HCT116 (cell line): ENCODE measurements around the gene RHOT1. TPM values are rescaled to one million over a fixed set of nuclear protein-coding genes. Genes with fewer than 3 reads are reported as not detected.

Source experiments
- ATAC-seq: fragments of 200-7000 bp; cut with Tn5 transposase; 2 replicates; pipeline ENCODE4 v1.9.1; 2020; ENCODE audit warnings: mild to moderate bottlenecking, moderate library complexity
- BruUV-seq: library from RNA; stranded (reverse); fragments of 400-500 nt; replicated peaks from 2 replicates; lab custom pipeline; 2021; lab: Mats Ljungman, UMichigan
- CTCF ChIA-PET: fragments of 300-600 bp; sonication (Branson Sonifier 250); formaldehyde crosslinking; loops from one replicate; lab custom pipeline; 2021; ENCODE audit warnings: antibody characterized with exemption; lab: Charles Lee
- POLR2A ChIA-PET: fragments of 300-600, 350-600 bp; sonication (Branson Sonifier 250); formaldehyde crosslinking; loops from one replicate; lab custom pipeline; 2021; ENCODE audit warnings: antibody characterized with exemption; lab: Charles Lee
- RAD21 ChIA-PET, 2 experiments: fragments of 300-600 bp; sonication (Branson Sonifier 250); formaldehyde crosslinking; loops; one replicate each; lab custom pipeline; 2023; ENCODE audit warnings: low total read pairs in 2 of 2; ENCODE audit not compliant: uncharacterized antibody in 2 of 2, unreplicated experiment in 2 of 2, low non-redundant PET in 1 of 2; lab: Charles Lee
- DNase-seq: peaks from one replicate; pipeline ENCODE4 v3.0.0-alpha.2; 2010; ENCODE audit warnings: low read depth, low spot score
- H2AFZ ChIP-seq: fragments of 200-600 bp; shearing (Covaris generic), sonication (generic); 2 replicates; pipeline ENCODE4 v1.6.1; 2017; ENCODE audit warnings: low read depth, mixed run types, mixed read lengths, antibody characterized with exemption, low read length; ENCODE audit not compliant: poor library complexity, severe bottlenecking
- H3K27ac ChIP-seq: 2 replicates; pipeline ENCODE4 v1.5.1; 2012; ENCODE audit warnings: low read depth, low read length
- H3K27me3 ChIP-seq: fragments of 200-600 bp; sonication (generic); 2 replicates; pipeline ENCODE4 v1.6.1; 2016; ENCODE audit warnings: mixed run types, low read length, mixed read lengths; ENCODE audit not compliant: insufficient read depth
- H3K36me3 ChIP-seq, 2 experiments: fragments of 200-500 bp in 1 of 2; fragments of 200-600 bp in 1 of 2; sonication (Bioruptor generic) in 1 of 2; sonication (generic) in 1 of 2; 2 replicates each; pipeline versions ENCODE4 v1.5.1 to v1.6.1; 2014 to 2016; ENCODE audit warnings: low read length in 2 of 2, inconsistent platforms in 1 of 2, mixed read lengths in 1 of 2, mixed run types in 1 of 2; ENCODE audit not compliant: insufficient read depth in 2 of 2, control insufficient read depth in 1 of 2
- H3K4me1 ChIP-seq, 2 experiments: fragments of 200-600 bp in 1 of 2; sonication (generic) in 1 of 2; 2 replicates each; pipeline versions ENCODE4 v1.5.1 to v1.6.1; 2012 to 2017; ENCODE audit warnings: low read length in 2 of 2, inconsistent platforms in 1 of 2, mild to moderate bottlenecking in 1 of 2, mixed read lengths in 1 of 2, mixed run types in 1 of 2, moderate library complexity in 1 of 2; ENCODE audit not compliant: insufficient read depth in 2 of 2, control insufficient read depth in 1 of 2
- H3K4me2 ChIP-seq: fragments of 200-600 bp; sonication (generic); 2 replicates; pipeline ENCODE4 v1.6.1; 2017; ENCODE audit warnings: mixed run types, low read length, mixed read lengths
- H3K4me3 ChIP-seq, 2 experiments: fragments of 200-600 bp in 1 of 2; sonication (generic) in 1 of 2; replicated peaks in 1 of 2; 2 replicates each; pipeline ENCODE4 v1.5.1; 2011 to 2016; ENCODE audit warnings: low read length in 2 of 2, control low read depth in 1 of 2, low read depth in 1 of 2, mild to moderate bottlenecking in 1 of 2, mixed read lengths in 1 of 2, mixed run types in 1 of 2
- H3K79me2 ChIP-seq: fragments of 200-600 bp; sonication (generic); 2 replicates; pipeline ENCODE4 v1.6.1; 2017; ENCODE audit warnings: mild to moderate bottlenecking, mixed run types, low read length, moderate library complexity, mixed read lengths; ENCODE audit not compliant: insufficient read depth
- H3K9ac ChIP-seq: fragments of 200-600 bp; sonication (generic); 2 replicates; pipeline ENCODE4 v1.6.1; 2016; ENCODE audit warnings: low read length, mixed read lengths
- H3K9me2 ChIP-seq: fragments of 200-600 bp; sonication (generic), shearing (Covaris generic); 2 replicates; pipeline ENCODE4 v1.6.1; 2017; ENCODE audit warnings: mixed run types, mild to moderate bottlenecking, moderate library complexity; ENCODE audit not compliant: insufficient read depth
- H3K9me3 ChIP-seq, 2 experiments: fragments of 200-500 bp in 1 of 2; fragments of 200-600 bp in 1 of 2; sonication (Bioruptor generic) in 1 of 2; sonication (generic) in 1 of 2; 2 replicates each; pipeline ENCODE4 v1.6.1; 2014 to 2017; ENCODE audit warnings: low read length in 2 of 2, mixed read lengths in 2 of 2, inconsistent platforms in 1 of 2, low read depth in 1 of 2, mild to moderate bottlenecking in 1 of 2, mixed run types in 1 of 2, moderate library complexity in 1 of 2; ENCODE audit not compliant: control insufficient read depth in 1 of 2, insufficient read depth in 1 of 2
- H4K20me1 ChIP-seq: fragments of 200-600 bp; sonication (generic), shearing (Covaris generic); 2 replicates; pipeline ENCODE4 v1.6.1; 2017; ENCODE audit warnings: mixed run types, mild to moderate bottlenecking, moderate library complexity; ENCODE audit not compliant: insufficient read depth
- CTCF ChIP-seq, 3 experiments: fragments of 200-600 bp in 1 of 3; sonication (generic) in 1 of 3; IDR thresholded peaks in 2 of 3; conservative IDR thresholded peaks in 1 of 3; 2 replicates each; pipeline ENCODE4 v1.5.1; 2012 to 2017; ENCODE audit warnings: low read depth in 2 of 3, low read length in 2 of 3, antibody characterized with exemption in 1 of 3, borderline replicate concordance in 1 of 3, control low read depth in 1 of 3, mild to moderate bottlenecking in 1 of 3, mixed read lengths in 1 of 3, mixed run types in 1 of 3, moderate library complexity in 1 of 3; ENCODE audit not compliant: insufficient read depth in 1 of 3
- EGR1 ChIP-seq: IDR thresholded peaks from 2 replicates; pipeline ENCODE4 v1.6.1; 2012; ENCODE audit warnings: low read depth
- ELF1 ChIP-seq: IDR thresholded peaks from 2 replicates; pipeline ENCODE4 v1.6.1; 2012; ENCODE audit warnings: low read depth, borderline replicate concordance
- EZH2 ChIP-seq: fragments of 200-600 bp; sonication (generic); IDR thresholded peaks from 2 replicates; pipeline ENCODE4 v1.6.1; 2017; ENCODE audit warnings: antibody characterized with exemption, mixed run types
- EZH2phosphoT487 ChIP-seq: fragments of 200-600 bp; IDR thresholded peaks from 2 replicates; pipeline ENCODE4 v1.6.1; 2018; ENCODE audit warnings: antibody characterized with exemption, borderline replicate concordance
- FOSL1 ChIP-seq: IDR thresholded peaks from 2 replicates; pipeline ENCODE4 v1.6.1; 2012; ENCODE audit warnings: low read depth
- JUND ChIP-seq: IDR thresholded peaks from 2 replicates; pipeline ENCODE4 v1.6.1; 2012
- POLR2AphosphoS5 ChIP-seq: IDR thresholded peaks from 2 replicates; pipeline ENCODE4 v1.6.1; 2011; ENCODE audit warnings: mild to moderate bottlenecking, low read depth, low read length, moderate library complexity
- REST ChIP-seq: IDR thresholded peaks from 2 replicates; pipeline ENCODE4 v1.6.1; 2012; ENCODE audit warnings: low read depth
- SIN3A ChIP-seq: IDR thresholded peaks from 2 replicates; pipeline ENCODE4 v1.6.1; 2012; ENCODE audit warnings: low read depth
- TCF7L2 ChIP-seq: IDR thresholded peaks from 2 replicates; pipeline ENCODE4 v1.7.0; 2011; ENCODE audit warnings: borderline replicate concordance, inconsistent platforms; ENCODE audit not compliant: insufficient read depth, insufficient read length; ENCODE audit errors: extremely low read depth
- ZFX ChIP-seq: fragments of 450-650 bp; IDR thresholded peaks from 2 replicates; pipeline ENCODE4 v1.6.1; 2017
- ZNF274 ChIP-seq: fragments of 200-500 bp; sonication (Bioruptor generic); IDR thresholded peaks from 2 replicates; pipeline ENCODE4 v1.6.1; 2014; ENCODE audit warnings: mild to moderate bottlenecking, low read depth, low read length, inconsistent platforms
- intact Hi-C: fragments of 100-400 bp; cut with micrococcal nuclease; formaldehyde crosslinking; loops from 2 replicates; pipeline ENCODE4 v1.10.0; 2022
- total RNA-seq: library from RNA; stranded (reverse); gene quantifications from one replicate; pipeline ENCODE4 v1.2.1, GENCODE V29; 2021; ENCODE audit not compliant: unreplicated experiment

RHOT1 gene
- total RNA-seq, 1 experiment from 2014 or later = 33.3 TPM

- RAD21 ChIA-PET = no interaction called here
- intact Hi-C loops = no loop called here
- no peak for TF ChIP-seq EZH2
- no peak for TF ChIP-seq FOSL1
- no peak for TF ChIP-seq EGR1
- no peak for TF ChIP-seq REST
- no peak for TF ChIP-seq CTCF (IDR thresholded peaks at IDR 0.05 in 2 of 3, conservative IDR thresholded peaks at IDR 0.05 in 1 of 3; ENCODE audit: borderline replicate concordance in 1 of 3, insufficient read depth in 1 of 3, low read depth in 2 of 3, low read length in 2 of 3)
- TF ChIP-seq POLR2AphosphoS5 = no peak
- no peak for TF ChIP-seq SIN3A
- TF ChIP-seq JUND = no peak
- no peak for TF ChIP-seq EZH2phosphoT487
- no peak for TF ChIP-seq TCF7L2
- no peak for TF ChIP-seq ZNF274
- no peak for TF ChIP-seq ZFX
- TF ChIP-seq ELF1 = no peak
- TF ChIP-seq, all 23 proteins: peak for 0
- no peaks in the 10 kb centered on the region for H3K9me3 ChIP-seq
- no peaks in the 10 kb centered on the region for H3K79me2 ChIP-seq
- H3K9me2 ChIP-seq = no peaks in the 10 kb centered on the region
- CTCF ChIA-PET = no interaction called here
- H3K27ac ChIP-seq = no peak overlapping the region
- ATAC-seq (no peak), DNase-seq (no peak)
- no peak overlapping the region for H3K4me2 ChIP-seq
- H4K20me1 ChIP-seq = no peaks in the 10 kb centered on the region
- H3K4me1 ChIP-seq = no peaks in the 10 kb centered on the region
- H3K27me3 ChIP-seq = no peaks in the 10 kb centered on the region
- POLR2A ChIA-PET = no interaction called here
- no peak overlapping the region for H2AFZ ChIP-seq
- no peaks in the 10 kb centered on the region for H3K36me3 ChIP-seq
- no peak overlapping the region for H3K4me3 ChIP-seq
- no TSS peak for BruUV-seq
- no peak overlapping the region for H3K9ac ChIP-seq
Observed at GRCh38 chr17:32102172-32102571, 40.1 kb upstream of the RHOT1 start.
